IPS-15b (cell line): ENCODE measurements around the gene TRAPPC11.

ENCODE experiments used
- H3K27me3 ChIP-seq: one replicate; pipeline ENCODE4 v1.6.1; 2013; ENCODE audit warnings: low read length; ENCODE audit not compliant: control insufficient read depth, insufficient read depth
- H3K36me3 ChIP-seq: one replicate; pipeline ENCODE4 v1.6.1; 2013; ENCODE audit warnings: low read length; ENCODE audit not compliant: control insufficient read depth, insufficient read depth
- H3K4me1 ChIP-seq: one replicate; pipeline ENCODE4 v1.6.1; 2013; ENCODE audit warnings: mild to moderate bottlenecking, low read length; ENCODE audit not compliant: control insufficient read depth, insufficient read depth
- H3K4me3 ChIP-seq: one replicate; pipeline ENCODE4 v1.5.1; 2013; ENCODE audit warnings: low read depth, low read length
- H3K9ac ChIP-seq: one replicate; pipeline ENCODE4 v1.6.1; 2013; ENCODE audit warnings: low read depth, mild to moderate bottlenecking, low read length
- H3K9me3 ChIP-seq: one replicate; pipeline ENCODE4 v1.6.1; 2013; ENCODE audit warnings: mild to moderate bottlenecking, low read length; ENCODE audit not compliant: control insufficient read depth, insufficient read depth

Gene TRAPPC11

DNA sequence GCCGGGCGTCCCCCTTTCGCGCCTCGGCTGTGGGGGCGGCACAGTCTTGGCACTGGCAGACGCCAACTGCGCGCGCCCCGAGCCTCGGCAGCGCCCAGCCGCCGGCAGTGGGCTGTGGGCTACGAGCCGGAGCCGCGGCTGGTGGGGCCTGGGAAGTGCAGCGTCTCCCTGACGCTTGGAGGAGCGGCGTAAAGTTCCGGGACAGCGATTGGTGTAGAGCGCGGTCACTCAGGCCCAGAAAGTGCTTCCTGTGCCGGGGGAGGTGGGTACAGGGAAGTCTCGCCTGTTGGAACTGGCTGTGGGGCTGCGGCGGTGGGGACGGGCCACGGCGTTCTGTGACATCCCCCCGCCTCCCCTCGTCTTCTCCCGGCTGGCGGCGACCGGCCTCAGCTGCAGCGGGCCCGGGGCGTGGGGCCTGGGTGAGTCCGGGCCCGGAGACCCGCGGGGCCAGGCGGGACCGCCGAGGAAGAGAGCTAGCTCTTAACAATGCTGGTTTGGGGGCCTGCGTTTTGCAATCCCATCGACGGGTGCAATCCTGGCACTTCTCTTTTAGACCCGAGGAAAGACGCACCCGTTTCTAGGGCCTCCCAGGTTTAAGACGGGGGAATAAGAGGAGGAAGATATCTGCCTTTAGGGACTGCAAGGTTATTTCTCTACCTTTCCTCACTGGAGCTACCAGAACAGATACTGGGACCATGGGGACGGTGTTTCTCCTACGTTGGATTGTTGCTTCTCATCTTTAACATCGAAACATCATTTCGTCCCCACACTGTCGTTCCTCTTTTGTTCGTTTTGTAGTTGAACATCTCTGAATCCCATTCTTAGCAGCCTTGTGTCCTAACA is at the start of gene TRAPPC11, which contains the start of gene RWDD4:
TSS of gene TRAPPC11 (plus strand) at position 265 of the 843 bp plus-strand sequence. CDS start 4,575 bp downstream, outside the sequence.
TSS of gene RWDD4 (minus strand) at position 157 of the 843 bp plus-strand sequence. CDS start 233 bp downstream, outside the sequence.
- Histone ChIP-seq H3K36me3 (peaks cover 2% of the 10 kb centered on the region), H3K4me1 (peaks cover 8% of the 10 kb centered on the region), H3K9ac (peak within 1 kb of the TSS; percentile 83), H3K9me3 (no peaks in the 10 kb centered on the region), H3K27me3 (no peaks in the 10 kb centered on the region), H3K4me3 (peak within 1 kb of the TSS; percentile 80)

DNA sequence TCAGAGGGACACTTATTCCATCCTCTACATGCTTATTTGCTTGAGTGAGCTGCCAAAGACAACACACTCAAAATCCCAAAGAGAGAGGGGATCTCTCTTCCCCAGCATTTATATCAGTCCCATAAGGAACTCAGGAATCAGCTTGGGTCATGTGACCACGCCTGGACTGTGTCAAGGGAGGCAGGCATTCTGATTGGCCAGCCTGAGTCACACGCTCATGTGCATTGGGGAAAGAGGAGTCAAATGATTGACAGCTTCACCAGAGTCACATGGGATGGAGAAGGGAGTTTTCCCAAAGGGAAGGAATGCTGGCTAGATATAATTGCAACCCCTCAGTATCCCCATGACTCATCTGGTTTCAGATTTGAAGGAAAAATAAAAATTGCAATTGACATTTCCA is 49.1 kb upstream of the TRAPPC11 start:
- no peak overlapping the region for H3K4me3 ChIP-seq
- no peaks in the 10 kb centered on the region for H3K9me3 ChIP-seq
- H3K4me1 ChIP-seq: no peaks in the 10 kb centered on the region
- no peak overlapping the region for H3K9ac ChIP-seq
- H3K36me3 ChIP-seq: no peaks in the 10 kb centered on the region
- H3K27me3 ChIP-seq: no peaks in the 10 kb centered on the region

DNA sequence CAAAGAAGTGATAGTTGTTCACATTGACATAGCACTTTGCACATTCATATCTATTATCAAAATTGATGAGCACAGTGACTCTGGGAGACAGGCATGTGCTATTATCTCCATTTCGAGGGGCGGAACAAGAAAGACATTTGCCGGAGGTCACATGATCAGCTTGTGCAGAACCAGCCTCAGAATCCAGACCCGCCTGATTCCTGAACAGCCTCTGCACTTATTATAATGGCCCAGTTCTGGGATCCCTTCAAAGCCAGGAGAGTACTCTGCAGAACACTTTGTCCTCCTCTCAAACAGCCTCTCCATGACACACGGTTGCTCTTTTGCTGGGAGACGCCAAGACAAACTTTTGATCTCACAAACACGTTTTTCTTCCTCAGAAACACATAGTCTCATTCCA is 48.5 kb upstream of the TRAPPC11 start:
- Histone ChIP-seq H3K9me3 (no peaks in the 10 kb centered on the region), H3K36me3 (no peaks in the 10 kb centered on the region), H3K27me3 (no peaks in the 10 kb centered on the region), H3K4me3 (no peak overlapping the region), H3K4me1 (no peaks in the 10 kb centered on the region), H3K9ac (no peak overlapping the region)

DNA sequence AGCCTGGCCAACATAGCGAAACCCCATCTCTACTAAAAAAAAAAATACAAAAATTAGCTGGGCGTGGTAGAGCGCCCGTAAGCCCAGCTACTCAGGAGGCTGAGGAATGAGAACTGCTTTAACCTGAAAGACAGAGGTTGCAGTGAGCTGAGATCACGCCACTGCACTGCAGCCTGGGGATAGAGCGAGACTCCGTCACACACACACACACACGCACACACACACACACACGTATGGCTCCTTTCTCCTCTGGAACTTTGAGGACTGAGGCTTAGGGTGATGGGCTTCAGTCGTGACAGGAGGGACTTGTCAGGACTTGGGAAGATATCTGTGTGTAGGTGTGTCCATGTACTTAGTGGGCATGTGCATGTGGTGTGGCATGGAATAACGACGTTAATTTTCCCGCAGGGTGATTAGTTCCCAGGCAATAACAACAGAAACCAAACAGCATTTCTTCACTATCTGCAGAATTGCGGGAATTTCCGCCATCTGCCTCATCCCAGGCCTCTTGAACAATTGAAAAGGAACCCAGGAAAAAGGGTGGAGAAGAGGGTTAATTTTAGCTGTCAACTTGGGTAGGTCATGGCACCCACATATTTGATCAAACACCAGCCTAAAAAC is 47.8 kb upstream of the TRAPPC11 start:
- Histone ChIP-seq H3K4me1 (no peaks in the 10 kb centered on the region), H3K36me3 (no peaks in the 10 kb centered on the region), H3K27me3 (no peaks in the 10 kb centered on the region), H3K4me3 (no peak overlapping the region), H3K9me3 (no peaks in the 10 kb centered on the region), H3K9ac (no peak overlapping the region)

DNA sequence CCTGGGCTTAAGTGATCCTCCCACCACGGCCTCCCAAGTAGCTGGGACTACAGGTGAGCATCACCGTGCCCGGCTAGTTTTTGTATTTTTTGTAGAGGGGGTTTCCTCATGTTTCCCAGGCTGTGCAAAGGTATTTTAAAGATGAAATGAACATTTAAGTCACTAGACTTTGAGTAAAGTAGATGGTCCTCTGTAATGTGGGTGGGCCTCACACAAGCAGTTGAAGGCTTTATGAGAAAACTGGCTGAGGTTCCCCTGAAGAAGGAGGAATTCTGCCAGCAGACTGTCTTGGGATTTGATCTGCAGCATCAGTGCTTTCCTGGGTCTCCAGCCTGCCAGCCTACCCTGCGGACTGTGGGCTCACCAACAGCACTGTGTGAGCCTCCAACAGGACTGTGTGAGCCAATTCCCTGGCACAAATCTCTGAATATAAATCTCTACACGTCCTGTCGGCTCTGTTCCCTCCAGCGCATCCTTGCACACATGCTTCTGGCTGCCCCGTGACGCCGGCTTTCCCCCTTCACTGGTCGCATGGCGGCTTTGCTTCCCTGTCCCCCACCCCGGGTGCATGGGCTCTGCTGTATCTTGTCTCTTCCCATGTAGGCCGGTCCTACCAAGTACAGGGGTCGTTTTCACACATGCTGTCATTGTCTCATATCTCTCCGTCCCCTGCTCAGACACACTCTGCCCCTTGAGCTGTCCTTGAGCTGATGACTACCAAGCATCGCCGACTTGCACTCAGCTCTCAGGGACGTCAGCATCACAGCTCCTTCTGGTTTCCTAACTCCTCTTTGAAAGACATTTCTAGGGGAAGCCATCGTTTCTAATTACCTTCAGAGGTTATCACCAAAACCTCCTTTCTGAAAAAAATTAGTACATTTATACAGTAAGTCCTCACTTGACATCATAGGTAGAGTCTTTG is 46.5 kb upstream of the TRAPPC11 start:
- H3K9ac ChIP-seq: no peak overlapping the region

DNA sequence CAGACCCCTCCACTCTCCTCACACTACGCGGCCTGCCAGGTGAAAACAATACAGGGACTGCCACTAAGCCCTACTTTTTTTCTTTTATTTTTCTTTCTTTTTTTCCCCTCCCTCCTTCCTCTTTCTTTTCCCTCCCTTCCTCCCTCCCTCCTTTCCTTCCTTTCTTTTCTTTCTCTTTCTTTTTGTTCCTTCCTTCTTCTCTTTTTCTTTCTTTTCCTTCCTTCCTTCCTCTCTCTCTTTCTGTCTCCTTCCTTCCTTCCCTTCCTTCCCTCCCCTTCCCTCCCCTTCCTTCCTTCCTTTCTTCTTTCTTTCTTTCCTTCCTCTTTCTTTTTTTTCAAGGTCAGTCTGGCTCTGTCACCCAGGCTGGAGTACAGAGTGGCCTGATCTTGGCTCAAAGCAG is 42.0 kb upstream of the TRAPPC11 start:
- no peak overlapping the region for H3K4me3 ChIP-seq
- no peaks in the 10 kb centered on the region for H3K27me3 ChIP-seq
- no peak overlapping the region for H3K9ac ChIP-seq
- H3K9me3 ChIP-seq: no peaks in the 10 kb centered on the region
- no peaks in the 10 kb centered on the region for H3K36me3 ChIP-seq
- H3K4me1 ChIP-seq: no peaks in the 10 kb centered on the region

More for the DNA sequence above, 46.5 kb upstream of the TRAPPC11 start:
- no peaks in the 10 kb centered on the region for H3K4me1 ChIP-seq
- no peak overlapping the region for H3K4me3 ChIP-seq
- H3K9me3 ChIP-seq: no peaks in the 10 kb centered on the region
- H3K36me3 ChIP-seq: no peaks in the 10 kb centered on the region
- no peaks in the 10 kb centered on the region for H3K27me3 ChIP-seq

DNA sequence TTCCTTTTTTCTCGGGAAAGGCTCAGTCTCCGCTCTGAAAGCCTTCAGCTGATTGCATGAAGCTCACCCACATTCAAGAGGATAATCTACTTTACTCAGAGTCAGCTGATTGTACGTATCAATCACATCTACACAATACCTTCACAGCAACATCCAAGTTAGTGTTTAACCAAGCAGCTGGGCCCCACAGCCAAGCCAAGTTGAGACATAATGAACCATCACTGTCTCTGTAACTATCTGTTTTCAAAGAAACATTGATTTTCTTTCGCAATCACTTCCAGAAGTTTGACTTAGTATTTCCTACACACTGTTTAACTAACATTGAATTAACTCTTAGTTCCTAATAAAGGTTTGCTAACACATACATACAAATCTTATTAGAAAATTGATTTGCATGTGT is 40.4 kb upstream of the TRAPPC11 start:
- H3K36me3 ChIP-seq: no peaks in the 10 kb centered on the region
- H3K27me3 ChIP-seq: no peaks in the 10 kb centered on the region
- H3K9me3 ChIP-seq: no peaks in the 10 kb centered on the region
- no peak overlapping the region for H3K9ac ChIP-seq
- H3K4me1 ChIP-seq: no peaks in the 10 kb centered on the region
- H3K4me3 ChIP-seq: no peak overlapping the region

DNA sequence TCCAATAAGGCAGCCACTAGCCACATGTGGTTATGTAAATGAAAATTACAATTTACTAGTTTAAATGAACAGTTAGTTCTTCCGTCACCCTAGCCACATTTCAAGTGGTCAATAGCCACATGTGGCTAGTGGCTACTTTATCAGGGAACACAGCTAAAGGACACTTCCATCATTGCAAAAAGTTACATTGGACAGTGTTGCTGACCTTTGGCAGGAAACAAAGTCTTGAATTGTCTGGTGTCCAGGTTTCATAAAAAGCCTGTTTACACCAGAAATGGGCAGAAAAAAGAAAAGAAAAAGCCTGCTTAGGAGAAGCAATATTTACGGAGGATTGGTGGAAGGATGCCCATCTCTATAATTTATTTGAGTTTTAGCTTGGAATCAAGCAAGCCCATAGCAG is 38.7 kb upstream of the TRAPPC11 start:
- no peak overlapping the region for H3K4me3 ChIP-seq
- H3K9ac ChIP-seq: no peak overlapping the region
- no peaks in the 10 kb centered on the region for H3K27me3 ChIP-seq
- no peaks in the 10 kb centered on the region for H3K4me1 ChIP-seq
- no peaks in the 10 kb centered on the region for H3K36me3 ChIP-seq
- no peaks in the 10 kb centered on the region for H3K9me3 ChIP-seq

DNA sequence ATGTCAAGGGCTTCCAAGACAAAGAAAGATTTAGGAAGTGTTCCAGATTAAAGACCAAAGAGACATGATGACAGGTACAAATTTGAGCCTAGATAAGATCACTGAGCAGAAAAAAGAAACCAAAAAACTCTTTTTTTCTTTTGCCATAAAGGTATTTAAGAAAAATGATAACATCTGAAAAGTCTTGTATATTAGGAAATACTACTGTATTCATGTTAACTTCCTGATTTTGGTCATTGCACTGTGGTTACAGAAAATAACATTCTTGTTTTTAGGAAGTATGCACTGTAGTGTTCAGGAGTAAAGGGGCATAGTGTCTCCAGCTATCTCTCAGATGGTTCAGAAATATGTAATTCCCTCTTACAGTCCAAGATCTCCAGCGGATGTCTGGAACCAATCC is 37.2 kb upstream of the TRAPPC11 start:
- no peaks in the 10 kb centered on the region for H3K4me1 ChIP-seq
- no peaks in the 10 kb centered on the region for H3K36me3 ChIP-seq
- H3K4me3 ChIP-seq: no peak overlapping the region
- H3K9ac ChIP-seq: no peak overlapping the region
- no peaks in the 10 kb centered on the region for H3K27me3 ChIP-seq
- H3K9me3 ChIP-seq: no peaks in the 10 kb centered on the region

DNA sequence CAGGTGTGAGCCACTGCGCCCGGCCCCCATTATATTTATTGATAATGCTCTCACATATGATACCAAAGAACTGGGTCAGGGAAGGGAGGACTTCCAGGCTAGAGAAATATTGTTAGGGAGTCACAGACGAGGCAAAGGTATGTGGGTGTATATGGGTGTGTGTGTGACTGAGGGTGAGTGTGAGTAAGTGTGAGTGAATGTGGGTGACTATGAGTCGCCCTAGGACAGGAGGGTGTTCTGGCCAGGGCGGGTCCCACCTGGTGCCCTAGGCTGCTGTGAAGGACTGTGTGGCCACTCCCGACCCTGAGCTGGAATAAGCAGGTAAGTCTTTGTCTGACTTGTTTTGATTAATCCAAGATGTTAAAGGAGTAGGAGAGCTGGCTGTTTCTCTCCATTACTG is 34.5 kb upstream of the TRAPPC11 start:
- Histone ChIP-seq H3K27me3 (no peaks in the 10 kb centered on the region), H3K4me1 (no peaks in the 10 kb centered on the region), H3K9ac (no peak overlapping the region), H3K9me3 (no peaks in the 10 kb centered on the region), H3K36me3 (no peaks in the 10 kb centered on the region), H3K4me3 (no peak overlapping the region)

DNA sequence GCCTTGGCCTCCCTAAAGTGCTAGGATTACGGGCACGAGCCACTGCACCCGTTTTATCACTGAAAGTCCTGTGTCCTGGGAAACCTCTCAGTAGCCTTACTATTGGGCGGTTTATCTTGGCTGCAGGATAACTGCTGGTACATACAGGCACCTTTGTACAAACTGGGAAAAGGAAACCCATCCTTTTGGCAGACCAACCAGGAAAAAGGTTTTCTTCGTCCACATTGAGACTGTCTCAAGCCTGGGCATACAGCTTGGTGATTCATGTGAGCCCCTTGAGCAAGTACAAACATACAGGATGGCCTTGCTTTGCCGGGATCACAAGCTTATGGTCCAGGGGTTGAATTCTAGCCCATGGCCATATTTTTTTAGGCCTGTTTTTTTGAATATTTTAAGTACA is 32.9 kb upstream of the TRAPPC11 start:
- Histone ChIP-seq H3K4me1 (no peaks in the 10 kb centered on the region), H3K36me3 (no peaks in the 10 kb centered on the region), H3K27me3 (no peaks in the 10 kb centered on the region), H3K9ac (no peak overlapping the region), H3K9me3 (no peaks in the 10 kb centered on the region), H3K4me3 (no peak overlapping the region)
